ENCODE measurements around the gene GRK2.

Gene GRK2

DNA sequence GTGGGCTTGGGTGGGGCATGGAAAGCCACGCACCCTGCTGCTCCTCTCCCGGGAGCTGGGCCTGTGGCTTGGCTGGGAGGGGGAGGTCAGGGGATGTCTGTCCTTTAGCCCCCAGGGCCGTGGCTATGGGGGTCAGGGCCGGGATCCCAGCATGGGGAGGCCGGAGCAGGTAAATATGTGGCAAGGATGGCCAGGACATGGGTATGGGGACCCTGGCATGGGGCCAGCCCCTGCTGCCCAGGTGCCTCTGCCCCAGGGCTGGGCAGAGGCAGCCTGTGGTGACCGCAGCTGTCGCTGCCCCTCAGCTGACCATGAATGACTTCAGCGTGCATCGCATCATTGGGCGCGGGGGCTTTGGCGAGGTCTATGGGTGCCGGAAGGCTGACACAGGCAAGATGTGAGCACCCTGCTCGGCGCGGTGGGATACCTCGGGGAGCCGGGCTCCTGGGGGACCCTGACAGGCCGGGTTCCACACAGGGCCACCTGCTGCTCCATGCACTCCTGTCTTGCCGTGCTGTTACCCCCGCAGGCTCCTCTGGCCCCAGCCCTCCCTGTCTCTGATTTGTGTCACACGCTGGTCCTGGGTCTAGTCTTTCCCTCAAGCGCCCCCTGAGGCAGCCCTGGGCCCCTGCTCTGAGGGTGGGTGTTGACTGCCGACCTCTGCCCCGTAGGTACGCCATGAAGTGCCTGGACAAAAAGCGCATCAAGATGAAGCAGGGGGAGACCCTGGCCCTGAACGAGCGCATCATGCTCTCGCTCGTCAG, 14.7 kb downstream of the GRK2 start:
- no peak for DNase-seq

DNA sequence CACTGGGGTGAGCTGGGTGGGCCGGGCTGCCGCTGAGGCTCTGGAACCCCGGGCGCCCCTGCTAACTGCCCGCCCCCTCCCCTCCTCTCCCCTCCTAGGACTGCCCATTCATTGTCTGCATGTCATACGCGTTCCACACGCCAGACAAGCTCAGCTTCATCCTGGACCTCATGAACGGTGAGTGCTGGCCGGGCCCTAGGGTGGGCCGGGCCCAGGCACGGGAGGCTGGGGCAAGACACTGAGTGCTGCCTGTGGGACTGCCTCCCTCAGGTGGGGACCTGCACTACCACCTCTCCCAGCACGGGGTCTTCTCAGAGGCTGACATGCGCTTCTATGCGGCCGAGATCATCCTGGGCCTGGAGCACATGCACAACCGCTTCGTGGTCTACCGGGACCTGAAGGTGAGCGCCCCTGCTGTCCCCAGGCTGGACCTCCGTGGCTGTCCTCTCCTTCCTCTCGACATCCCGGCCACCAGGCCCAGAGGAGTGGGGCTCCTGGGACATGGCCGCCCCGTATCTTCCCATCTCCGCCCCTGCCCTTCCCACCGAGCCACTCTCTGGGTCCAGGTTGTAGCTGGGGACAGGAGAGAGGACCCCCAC, 15.4 kb downstream of the GRK2 start:
- no peak for DNase-seq

DNA sequence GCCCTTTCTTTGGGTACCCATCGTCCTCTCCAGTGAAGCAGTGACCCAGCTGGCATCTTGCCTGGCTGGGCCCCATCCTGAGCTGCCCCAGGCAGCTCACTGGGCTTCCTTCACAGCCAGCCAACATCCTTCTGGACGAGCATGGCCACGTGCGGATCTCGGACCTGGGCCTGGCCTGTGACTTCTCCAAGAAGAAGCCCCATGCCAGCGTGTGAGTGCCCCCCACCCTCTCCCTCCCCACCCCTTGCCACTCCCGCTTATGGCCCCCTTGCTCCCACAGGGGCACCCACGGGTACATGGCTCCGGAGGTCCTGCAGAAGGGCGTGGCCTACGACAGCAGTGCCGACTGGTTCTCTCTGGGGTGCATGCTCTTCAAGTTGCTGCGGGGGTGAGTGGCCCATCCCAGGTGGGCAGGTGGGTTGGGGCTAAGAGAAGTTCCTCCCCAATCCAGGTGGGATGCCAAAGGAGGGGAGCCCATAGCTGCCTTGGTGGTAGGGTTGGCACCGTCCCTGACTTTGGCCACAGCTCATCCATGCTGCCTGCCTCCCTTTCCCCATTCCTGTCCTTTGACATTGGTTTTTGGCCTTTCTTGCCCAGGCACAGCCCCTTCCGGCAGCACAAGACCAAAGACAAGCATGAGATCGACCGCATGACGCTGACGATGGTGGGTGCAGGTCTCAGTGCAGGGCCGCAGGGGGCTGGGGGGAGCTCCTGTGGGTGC, 16.0 kb downstream of the GRK2 start:
- no peak for DNase-seq

DNA sequence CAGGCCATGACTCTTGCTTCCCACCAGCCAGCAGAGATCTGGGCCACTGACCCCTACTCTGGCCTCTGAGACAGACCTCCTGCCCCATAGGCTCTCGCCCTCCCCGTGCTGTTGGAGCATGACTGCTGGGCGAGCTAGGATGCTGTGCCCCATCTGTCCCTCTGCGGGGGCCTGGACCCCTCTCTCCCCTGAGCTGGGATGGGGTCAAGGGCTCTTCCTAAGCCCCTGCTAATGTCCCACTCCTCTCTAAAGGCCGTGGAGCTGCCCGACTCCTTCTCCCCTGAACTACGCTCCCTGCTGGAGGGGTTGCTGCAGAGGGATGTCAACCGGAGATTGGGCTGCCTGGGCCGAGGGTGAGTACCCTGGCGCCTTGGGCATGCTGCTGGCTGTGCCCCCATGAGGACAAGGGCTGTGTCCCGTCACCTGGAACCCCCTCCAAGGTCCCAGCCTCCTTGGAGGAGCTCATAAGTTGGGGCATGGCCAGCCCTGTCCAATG, 16.7 kb downstream of the GRK2 start:
- no peak for DNase-seq

DNA sequence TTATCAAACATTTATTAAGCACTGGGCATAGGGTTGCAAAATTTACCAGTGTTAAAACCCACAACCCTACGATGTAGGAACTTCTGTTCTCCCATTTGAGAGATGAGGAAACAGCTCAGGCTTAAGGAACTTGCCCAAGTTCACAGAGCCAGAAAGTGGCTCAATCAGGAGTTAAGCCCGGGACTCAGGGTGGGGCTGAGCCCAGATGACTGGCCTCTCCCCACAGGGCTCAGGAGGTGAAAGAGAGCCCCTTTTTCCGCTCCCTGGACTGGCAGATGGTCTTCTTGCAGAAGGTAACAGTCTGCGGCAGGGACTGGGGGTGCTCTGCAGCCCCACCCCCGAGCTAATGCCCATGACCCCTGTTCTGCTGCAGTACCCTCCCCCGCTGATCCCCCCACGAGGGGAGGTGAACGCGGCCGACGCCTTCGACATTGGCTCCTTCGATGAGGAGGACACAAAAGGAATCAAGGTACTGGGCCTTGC, 17.2 kb downstream of the GRK2 start:
- DNase-seq: no peak

DNA sequence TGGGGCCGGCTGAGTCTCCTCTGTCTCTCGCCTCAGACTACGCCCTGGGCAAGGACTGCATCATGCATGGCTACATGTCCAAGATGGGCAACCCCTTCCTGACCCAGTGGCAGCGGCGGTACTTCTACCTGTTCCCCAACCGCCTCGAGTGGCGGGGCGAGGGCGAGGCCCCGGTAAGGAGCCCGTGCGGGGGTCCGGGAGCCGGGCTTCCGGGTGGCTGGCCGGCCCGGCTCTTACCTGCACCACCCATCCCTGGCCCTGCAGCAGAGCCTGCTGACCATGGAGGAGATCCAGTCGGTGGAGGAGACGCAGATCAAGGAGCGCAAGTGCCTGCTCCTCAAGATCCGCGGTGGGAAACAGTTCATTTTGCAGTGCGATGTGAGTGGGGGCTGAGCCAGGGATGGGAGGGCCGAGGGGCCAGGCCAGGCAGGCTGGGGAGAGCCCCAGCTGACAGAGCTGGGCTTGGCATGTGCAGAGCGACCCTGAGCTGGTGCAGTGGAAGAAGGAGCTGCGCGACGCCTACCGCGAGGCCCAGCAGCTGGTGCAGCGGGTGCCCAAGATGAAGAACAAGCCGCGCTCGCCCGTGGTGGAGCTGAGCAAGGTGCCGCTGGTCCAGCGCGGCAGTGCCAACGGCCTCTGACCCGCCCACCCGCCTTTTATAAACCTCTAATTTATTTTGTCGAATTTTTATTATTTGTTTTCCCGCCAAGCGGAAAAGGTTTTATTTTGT, 18.7 kb downstream of the GRK2 start:
- no peak for DNase-seq

DNA sequence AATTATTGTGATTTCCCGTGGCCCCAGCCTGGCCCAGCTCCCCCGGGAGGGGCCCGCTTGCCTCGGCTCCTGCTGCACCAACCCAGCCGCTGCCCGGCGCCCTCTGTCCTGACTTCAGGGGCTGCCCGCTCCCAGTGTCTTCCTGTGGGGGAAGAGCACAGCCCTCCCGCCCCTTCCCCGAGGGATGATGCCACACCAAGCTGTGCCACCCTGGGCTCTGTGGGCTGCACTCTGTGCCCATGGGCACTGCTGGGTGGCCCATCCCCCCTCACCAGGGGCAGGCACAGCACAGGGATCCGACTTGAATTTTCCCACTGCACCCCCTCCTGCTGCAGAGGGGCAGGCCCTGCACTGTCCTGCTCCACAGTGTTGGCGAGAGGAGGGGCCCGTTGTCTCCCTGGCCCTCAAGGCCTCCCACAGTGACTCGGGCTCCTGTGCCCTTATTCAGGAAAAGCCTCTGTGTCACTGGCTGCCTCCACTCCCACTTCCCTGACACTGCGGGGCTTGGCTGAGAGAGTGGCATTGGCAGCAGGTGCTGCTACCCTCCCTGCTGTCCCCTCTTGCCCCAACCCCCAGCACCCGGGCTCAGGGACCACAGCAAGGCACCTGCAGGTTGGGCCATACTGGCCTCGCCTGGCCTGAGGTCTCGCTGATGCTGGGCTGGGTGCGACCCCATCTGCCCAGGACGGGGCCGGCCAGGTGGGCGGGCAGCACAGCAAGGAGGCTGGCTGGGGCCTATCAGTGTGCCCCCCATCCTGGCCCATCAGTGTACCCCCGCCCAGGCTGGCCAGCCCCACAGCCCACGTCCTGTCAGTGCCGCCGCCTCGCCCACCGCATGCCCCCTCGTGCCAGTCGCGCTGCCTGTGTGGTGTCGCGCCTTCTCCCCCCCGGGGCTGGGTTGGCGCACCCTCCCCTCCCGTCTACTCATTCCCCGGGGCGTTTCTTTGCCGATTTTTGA, 19.5 kb downstream of the GRK2 start:
- DNase-seq: no peak

DNA sequence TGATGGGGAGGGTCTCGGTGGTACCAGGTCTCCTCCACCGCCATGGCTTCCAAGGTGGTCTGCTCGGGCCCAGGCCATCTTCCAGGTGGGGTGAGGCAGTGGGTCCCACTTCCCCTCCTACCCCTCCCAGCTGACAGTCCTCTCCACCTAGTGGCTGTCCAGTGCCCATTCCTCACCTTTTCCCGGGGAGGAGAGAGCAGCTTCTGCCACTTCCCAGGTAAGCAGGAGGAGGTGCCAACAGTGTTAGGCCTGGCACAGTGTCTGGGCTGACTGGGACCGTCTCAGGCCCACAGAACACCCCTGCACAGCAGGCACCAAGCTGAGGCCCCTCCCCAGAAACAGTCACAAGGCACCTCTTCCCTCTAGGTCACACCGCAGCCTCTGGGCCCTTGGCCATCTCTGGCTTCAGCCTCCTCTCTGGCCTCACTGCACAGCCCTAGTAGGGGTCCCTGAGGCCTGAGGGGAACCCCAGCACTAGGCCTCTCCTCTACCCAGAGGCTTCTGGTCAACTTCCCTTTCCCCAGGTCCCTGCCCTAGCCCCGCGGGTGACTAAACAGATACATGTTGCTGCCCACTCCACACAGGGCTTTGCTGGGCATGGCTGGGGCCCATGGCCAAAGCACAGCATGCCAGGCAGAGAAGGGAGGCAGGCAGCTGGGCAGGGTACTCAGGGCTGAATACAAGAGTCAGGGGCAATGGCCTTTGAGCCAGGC, 20.5 kb downstream of the GRK2 start:
- DNase-seq: peak in 7 of 58 donors; percentile 15 to 42 (median 31)

DNA sequence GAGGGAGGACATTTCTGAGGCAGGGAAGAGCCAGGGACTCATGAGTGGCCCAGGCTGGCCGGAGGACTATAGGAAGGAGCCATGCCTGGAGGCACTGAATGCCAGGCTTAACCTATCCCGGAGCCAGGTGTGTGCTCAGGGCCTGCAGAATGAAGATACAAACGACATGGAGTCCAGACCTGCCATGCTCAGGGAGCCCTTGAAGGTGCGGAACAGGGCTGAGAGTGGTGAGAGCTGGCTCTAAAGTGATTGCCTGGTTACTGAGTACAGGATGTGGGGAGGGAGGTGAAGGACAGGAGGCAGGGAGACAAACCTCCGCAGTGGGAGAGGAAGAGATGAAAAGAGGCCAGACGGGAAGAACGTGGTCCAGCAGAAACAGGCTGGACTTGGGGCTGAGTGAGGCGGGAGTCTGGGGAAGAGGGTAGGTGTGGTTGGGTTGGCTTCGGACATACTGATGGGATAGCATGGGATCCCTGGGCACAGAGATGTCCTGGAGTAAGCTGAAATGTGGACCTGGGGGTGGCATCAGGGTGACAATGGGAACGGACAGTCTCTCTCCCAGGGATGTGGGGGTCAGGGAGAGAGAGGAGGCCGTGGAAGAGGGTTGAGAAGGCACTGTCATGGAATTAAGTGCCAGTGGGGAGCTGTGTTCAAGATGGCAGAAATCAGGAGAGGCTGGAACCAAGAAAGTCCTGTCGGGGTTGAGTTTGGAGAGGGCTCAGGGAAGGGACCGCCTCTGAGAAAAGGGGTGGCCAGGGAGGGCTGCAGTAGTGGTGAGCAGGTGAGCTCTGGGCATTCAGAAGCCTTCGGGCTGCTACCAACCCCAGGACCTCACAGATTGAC, 21.3 kb downstream of the GRK2 start:
- no peak for DNase-seq

DNA sequence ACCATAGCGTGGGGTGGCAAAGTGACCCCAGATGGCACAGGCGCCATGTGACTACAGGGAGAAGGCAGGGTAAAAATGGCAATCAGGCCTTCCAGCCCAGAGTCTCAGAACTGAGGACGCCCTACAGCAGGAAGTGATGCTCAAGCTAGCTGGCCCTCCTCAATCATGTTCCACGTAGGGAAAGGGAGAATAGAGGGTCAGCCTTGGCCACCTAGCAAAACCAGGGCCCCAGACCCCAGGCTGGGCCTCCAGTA, 21.9 kb downstream of the GRK2 start:
- peak in 3 of 58 donors; percentile 56 to 73 (median 63) for DNase-seq

DNA sequence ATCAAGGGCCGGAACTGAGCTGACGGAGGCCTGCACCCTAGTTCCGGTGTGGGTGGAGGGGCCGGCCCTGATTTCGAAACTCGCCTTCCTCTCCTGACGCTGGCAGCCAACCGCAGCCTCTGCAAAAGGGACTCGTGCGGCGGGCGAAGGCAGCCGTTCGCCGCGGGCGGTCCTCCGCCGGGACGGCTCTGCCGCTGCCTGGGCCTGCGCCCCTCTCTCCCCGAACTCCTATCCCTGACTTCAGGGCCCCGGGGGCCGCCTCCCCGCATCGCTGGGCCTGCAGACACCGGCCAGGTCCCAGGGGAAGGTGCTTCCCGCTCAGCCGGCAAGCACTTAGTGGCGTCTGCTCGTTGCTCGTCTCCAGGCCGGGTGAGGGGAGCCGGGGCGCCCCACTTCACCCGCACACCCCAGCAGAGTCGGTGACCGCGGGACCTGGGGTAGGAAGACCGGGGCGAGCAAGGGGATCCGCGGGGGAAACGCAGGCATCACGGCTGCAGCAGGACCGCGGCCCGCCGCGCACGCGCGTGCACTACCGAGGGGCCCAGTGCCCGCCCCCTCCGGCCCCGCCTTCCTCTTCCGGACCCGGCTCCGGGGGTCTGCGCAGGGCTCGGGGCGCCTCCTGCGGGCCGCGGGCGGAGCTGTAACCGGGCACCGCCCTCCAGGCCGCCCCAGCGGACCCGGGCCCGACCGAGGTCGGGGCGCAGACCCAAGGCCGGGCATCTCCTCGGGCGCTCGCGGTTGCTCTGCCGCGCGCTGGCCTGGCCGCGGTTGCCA, 22.4 kb downstream of the GRK2 start:
- peak in 57 of 58 donors; percentile 22 to 91 (median 76) for DNase-seq

DNA sequence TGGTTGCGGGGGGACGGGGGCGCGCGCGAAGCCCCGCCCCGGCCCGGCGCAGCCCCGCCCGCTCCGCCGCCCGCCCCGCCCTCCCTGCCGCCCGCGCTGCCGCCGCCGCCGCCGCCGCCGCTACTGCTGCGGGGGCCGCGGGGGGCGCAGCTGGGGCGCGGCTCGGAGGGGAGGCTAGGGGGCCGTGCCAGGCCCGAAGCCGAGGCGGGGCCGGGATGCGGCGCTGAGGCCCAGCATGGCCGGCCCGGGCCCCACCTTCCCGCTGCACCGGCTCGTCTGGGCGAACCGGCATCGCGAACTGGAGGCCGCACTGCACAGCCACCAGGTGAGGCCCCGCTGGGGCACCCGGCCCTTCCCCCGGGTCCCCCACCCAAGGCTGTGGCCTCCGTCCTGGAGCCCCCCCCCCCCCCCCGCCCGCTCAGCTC, 23.0 kb downstream of the GRK2 start, which contains the start of gene ANKRD13D:
TSS of gene ANKRD13D (plus strand) at position 78 of the 425 bp plus-strand sequence. CDS start at position 236, 158 bp downstream.
- peak in 3 of 58 donors; percentile 66 to 74 (median 68) for DNase-seq

DNA sequence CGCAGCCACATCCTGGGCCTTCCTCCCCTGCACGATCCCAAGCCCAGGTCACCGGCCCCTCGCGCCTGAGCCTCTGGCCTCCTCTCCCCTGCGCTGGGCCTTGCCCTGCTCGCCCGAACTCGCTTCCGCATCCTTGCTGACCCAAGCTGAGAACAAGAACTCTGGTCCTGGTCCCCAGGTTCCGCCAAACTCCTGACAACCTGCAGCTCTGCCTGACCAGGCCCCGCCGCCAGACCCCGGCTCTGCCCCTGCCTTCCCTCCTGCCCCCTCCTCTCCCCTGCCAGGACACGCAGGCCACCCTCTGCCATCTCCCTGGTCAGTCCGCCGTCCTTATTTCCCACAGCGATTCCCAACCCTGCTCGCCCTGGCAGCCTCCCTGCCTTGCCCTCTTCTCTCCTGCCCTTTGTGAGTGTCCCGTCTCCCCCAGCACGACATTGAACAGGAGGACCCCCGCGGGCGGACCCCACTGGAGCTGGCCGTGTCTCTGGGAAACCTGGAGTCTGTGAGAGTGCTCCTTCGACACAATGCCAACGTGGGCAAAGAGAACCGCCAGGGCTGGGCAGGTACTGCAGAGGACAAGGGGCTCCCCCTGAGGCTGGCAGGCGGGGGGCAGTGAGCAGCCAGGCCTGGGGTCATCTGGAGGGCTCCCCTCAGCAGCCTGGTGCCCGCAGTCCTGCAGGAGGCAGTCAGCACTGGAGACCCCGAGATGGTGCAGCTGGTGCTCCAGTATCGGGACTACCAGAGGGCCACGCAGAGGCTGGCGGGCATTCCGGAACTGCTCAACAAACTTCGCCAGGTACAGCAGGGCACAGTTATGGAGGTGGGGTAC, 23.6 kb downstream of the GRK2 start:
- peak in 2 of 58 donors; percentile 43 to 55 for DNase-seq

DNA sequence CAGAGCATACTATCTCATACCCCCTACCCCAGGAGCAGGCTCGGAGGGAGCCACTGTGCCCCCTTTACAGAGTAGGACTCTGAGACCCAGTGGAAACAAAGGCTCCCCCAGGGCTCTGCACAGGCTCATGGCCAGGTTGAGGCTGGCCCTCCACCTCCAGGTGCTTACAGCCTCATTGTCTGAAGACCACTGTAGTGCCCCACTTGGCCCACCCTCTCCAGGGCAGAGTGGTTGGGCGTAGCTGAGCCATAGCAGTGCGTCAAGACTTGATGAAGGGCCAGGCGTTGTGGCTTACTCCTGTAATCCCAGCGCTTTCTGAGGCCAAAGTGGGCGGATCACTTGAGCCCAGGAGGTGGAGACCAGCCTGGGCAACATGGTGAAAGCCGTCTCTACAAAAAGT, 24.5 kb downstream of the GRK2 start:
- DNase-seq: no peak

DNA sequence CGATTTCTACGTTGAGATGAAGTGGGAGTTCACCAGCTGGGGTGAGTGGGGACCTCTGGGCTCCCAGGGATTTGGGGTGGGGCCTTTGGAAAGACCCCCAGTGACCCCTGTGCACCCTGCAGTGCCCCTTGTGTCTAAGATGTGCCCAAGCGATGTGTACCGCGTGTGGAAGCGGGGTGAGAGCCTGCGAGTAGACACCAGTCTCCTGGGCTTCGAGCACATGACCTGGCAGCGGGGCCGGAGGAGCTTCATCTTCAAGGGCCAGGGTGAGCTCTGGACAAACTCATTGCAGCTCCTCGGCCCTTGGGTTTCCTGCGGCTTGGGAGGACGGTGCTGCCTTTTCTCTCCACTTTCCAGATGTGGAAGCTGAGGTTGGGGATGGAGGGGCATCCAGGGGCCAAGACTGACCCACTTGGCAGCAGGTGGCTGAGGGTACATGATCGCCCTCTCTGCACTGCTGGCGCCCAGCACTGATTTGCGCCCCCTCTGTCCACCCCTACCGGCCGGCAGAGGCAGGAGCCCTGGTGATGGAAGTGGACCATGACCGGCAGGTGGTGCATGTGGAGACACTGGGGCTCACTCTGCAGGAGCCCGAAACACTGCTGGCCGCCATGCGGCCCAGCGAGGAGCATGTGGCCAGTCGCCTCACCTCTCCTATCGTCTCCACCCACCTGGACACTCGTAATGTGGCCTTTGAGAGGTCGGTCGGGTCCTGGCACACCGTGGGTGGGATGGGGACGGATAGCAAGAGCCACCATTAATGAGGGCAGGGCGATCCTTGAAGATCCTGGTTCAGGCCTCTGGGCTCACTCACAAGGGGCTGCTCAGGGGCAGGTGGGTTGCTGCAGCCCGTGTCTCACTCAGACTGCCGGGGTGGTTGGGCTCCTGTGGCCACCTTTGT, 25.5 kb downstream of the GRK2 start:
- DNase-seq: no peak

DNA sequence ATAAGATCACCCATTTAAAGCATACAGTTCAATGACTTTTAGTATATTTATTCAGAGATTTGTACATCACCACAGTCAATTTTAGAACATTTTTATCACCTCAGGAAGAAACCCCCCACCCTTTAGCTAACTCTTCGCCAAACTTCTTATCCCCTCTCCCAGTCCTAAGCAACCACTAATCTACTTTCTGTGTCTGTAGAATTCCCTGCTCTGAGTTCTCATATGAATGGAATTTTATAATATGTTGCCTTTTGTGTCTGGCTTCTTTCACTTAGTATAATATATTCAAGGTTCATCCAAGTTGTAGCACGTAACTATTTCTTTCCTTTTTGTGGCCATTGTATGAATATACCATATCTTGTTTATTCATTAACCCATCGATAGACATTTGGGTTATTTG, 26.4 kb downstream of the GRK2 start:
- no peak for DNase-seq

All from anterior cingulate cortex (tissue), 58 donors.